HCT116 (cell line): ENCODE measurements around the gene TMEM150C.

Experiments
- CEBPB ChIP-seq: IDR thresholded peaks from 2 replicates; pipeline ENCODE4 v1.6.1; 2012; ENCODE audit warnings: low read depth
- CTCF ChIP-seq, 3 experiments: fragments of 200-600 bp in 1 of 3; sonication (generic) in 1 of 3; IDR thresholded peaks in 2 of 3; conservative IDR thresholded peaks in 1 of 3; 2 replicates each; pipeline ENCODE4 v1.5.1; 2012 to 2017; ENCODE audit warnings: low read depth in 2 of 3, low read length in 2 of 3, antibody characterized with exemption in 1 of 3, borderline replicate concordance in 1 of 3, control low read depth in 1 of 3, mild to moderate bottlenecking in 1 of 3, mixed read lengths in 1 of 3, mixed run types in 1 of 3, moderate library complexity in 1 of 3; ENCODE audit not compliant: insufficient read depth in 1 of 3
- ELF1 ChIP-seq: IDR thresholded peaks from 2 replicates; pipeline ENCODE4 v1.6.1; 2012; ENCODE audit warnings: low read depth, borderline replicate concordance
- EZH2 ChIP-seq: fragments of 200-600 bp; sonication (generic); IDR thresholded peaks from 2 replicates; pipeline ENCODE4 v1.6.1; 2017; ENCODE audit warnings: antibody characterized with exemption, mixed run types
- FOSL1 ChIP-seq: IDR thresholded peaks from 2 replicates; pipeline ENCODE4 v1.6.1; 2012; ENCODE audit warnings: low read depth
- JUND ChIP-seq: IDR thresholded peaks from 2 replicates; pipeline ENCODE4 v1.6.1; 2012
- MAX ChIP-seq: IDR thresholded peaks from 2 replicates; pipeline ENCODE4 v1.6.1; 2012
- POLR2A ChIP-seq: IDR thresholded peaks from 2 replicates; pipeline ENCODE4 v1.7.0; 2011; ENCODE audit warnings: borderline replicate concordance; ENCODE audit not compliant: insufficient read depth, insufficient read length; ENCODE audit errors: extremely low read depth
- POLR2AphosphoS5 ChIP-seq: IDR thresholded peaks from 2 replicates; pipeline ENCODE4 v1.6.1; 2011; ENCODE audit warnings: mild to moderate bottlenecking, low read depth, low read length, moderate library complexity
- RAD21 ChIP-seq: IDR thresholded peaks from 2 replicates; pipeline ENCODE4 v1.6.1; 2012; ENCODE audit warnings: low read depth, mild to moderate bottlenecking
- REST ChIP-seq: IDR thresholded peaks from 2 replicates; pipeline ENCODE4 v1.6.1; 2012; ENCODE audit warnings: low read depth
- SIN3A ChIP-seq: IDR thresholded peaks from 2 replicates; pipeline ENCODE4 v1.6.1; 2012; ENCODE audit warnings: low read depth
- TCF7L2 ChIP-seq: IDR thresholded peaks from 2 replicates; pipeline ENCODE4 v1.7.0; 2011; ENCODE audit warnings: borderline replicate concordance, inconsistent platforms; ENCODE audit not compliant: insufficient read depth, insufficient read length; ENCODE audit errors: extremely low read depth
- ZNF274 ChIP-seq: fragments of 200-500 bp; sonication (Bioruptor generic); IDR thresholded peaks from 2 replicates; pipeline ENCODE4 v1.6.1; 2014; ENCODE audit warnings: mild to moderate bottlenecking, low read depth, low read length, inconsistent platforms

- TF ChIP-seq CTCF (IDR thresholded peaks at IDR 0.05 in 2 of 3, conservative IDR thresholded peaks at IDR 0.05 in 1 of 3; ENCODE audit: borderline replicate concordance in 1 of 3, insufficient read depth in 1 of 3, low read depth in 2 of 3, low read length in 2 of 3) (no peak), CEBPB (no peak), POLR2A (no peak), FOSL1 (no peak), REST (no peak), RAD21 (no peak), TCF7L2 (no peak), MAX (no peak), EZH2 (no peak), JUND (no peak), SIN3A (no peak), POLR2AphosphoS5 (no peak), ELF1 (no peak), ZNF274 (no peak)
Observed at GRCh38 chr4:82452026-82452425, 109.8 kb downstream of the TMEM150C start.
